GM12873 (cell line): Measurements from ENCODE around the gene ING2.

Source experiments
- TF ChIP-seq, protein P1 (sequence below): IDR thresholded peaks from 2 replicates; pipeline ENCODE4 v1.5.1; 2012; ENCODE audit warnings: low read depth, mild to moderate bottlenecking, moderate library complexity, low read length, control low read depth; ENCODE audit not compliant: insufficient read depth; ENCODE audit errors: missing control alignments

The ING2 gene

DNA sequence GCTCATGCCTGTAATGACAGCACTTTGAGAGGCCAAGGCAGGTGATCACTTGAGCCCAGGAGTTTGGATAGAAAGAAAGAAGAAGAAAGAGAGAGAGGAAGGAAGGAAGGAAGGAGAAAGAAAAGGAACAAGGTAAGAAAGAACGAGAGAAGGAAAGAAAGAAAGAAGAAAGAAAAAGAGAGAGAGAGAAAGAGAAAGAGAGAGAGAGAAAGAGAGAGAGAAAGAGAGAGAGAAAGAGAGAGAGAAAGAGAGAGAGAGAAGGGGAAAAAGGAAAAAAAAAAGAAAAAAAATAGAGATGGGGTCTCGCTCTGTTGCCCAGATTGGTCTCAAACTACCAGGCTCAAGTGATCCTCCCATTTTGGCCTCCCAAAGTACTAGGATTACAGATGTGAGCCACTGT, 22.5 kb downstream of the ING2 start:
- TF ChIP-seq, protein P1, sequence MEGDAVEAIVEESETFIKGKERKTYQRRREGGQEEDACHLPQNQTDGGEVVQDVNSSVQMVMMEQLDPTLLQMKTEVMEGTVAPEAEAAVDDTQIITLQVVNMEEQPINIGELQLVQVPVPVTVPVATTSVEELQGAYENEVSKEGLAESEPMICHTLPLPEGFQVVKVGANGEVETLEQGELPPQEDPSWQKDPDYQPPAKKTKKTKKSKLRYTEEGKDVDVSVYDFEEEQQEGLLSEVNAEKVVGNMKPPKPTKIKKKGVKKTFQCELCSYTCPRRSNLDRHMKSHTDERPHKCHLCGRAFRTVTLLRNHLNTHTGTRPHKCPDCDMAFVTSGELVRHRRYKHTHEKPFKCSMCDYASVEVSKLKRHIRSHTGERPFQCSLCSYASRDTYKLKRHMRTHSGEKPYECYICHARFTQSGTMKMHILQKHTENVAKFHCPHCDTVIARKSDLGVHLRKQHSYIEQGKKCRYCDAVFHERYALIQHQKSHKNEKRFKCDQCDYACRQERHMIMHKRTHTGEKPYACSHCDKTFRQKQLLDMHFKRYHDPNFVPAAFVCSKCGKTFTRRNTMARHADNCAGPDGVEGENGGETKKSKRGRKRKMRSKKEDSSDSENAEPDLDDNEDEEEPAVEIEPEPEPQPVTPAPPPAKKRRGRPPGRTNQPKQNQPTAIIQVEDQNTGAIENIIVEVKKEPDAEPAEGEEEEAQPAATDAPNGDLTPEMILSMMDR, result no peak

DNA sequence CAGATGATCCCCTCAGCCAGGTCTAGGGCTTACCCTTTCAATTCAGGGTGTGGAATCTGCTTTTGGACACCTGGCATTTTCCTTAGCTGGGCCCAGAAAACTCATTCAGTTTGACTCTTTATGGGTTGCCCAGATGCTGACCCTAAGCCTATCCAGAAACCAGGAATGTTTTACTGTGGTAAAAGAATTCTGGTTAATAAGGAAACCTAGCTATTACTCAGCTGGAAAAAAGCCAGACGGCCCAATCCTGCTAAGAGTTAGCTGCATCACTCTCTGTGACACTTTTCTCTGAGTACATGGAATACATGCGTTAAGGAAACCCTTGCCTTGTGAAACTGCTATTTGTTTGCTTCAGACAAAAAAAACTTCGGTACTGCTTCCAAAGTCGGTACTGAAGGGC, 28.0 kb downstream of the ING2 start:
- TF ChIP-seq, protein P1, result no peak

DNA sequence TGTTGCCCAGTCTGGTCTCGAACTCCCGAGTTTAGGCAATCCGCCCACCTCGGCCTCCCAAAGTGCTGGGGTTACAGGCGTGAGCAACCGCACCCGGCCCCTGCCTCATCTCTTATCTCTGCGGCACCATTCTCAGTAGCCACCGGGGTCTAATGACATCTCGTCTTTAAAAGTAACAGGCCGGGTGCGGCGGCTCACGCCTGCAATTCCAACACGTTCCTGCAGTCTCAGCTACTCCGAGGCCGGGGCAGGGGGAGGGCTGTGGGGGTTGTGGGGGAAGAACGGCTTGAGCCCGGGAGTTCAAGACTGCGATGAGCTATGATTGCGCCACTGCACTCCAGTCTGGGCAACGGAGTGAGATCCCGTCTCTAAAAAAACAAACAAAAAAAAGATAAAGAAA, 28.8 kb downstream of the ING2 start:
- TF ChIP-seq, protein P1, result no peak

DNA sequence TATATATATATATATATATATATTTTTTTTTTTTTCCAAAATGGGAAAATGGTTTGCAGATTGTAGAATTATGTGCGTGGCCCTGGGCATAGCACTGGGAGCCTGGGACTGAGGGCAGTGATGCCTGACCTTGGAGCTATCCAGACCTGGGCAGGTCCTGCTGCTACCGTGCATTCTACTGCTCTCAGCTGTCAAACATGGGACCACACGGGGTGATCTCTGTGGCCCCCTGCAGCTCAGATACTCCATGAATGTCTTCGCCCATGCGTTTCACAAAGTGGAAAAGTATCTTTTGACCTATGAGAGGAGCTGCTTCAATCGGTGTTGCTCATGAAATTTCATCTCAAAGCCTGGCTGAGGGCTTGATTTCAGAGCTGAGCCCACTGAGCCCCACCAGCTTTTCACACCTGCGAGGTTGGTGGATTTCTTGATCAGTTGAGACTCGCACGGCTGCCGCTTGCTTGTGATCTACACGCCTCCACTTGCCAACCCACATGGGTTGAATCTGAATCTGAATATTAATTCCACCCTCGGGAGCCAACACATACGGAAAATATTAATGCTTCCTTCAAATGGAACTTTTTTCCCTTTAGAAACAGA, 35.7 kb downstream of the ING2 start:
- TF ChIP-seq, protein P1, result no peak

DNA sequence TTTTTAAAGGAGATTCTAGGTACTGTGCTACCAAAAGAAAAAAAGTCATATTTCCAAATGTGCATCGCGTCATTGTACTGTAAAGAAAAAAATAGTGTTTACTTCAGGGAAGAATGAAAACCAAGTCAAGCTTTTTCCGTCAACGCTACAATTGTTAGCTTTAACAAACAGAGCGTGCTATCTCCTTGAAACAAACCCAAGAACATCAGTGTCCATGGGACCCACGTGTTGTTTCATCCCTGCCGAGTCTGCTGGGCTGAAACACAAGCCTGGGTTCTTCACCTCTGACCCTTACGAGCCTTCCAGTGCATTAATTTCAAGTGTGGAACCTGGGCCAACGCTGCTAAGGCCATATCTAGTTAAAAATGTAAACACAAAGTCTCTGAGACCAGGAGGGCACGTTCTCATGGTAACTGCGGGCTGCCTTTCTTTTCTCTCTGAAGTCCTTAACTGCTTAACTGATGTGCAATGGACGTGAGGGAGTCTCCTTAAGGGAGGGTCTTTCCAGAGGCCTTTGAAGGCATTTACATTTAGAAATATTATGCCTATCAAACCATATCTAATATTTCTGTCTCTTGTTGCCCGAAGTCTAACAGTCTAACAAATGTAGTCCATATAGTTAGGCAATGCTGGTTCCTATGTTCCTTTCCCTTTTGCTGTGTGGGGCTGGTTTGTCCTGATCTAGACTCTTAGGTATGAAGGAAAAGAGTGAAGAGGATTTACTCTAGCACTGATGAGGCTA, 36.3 kb downstream of the ING2 start:
- TF ChIP-seq, protein P1, result no peak

DNA sequence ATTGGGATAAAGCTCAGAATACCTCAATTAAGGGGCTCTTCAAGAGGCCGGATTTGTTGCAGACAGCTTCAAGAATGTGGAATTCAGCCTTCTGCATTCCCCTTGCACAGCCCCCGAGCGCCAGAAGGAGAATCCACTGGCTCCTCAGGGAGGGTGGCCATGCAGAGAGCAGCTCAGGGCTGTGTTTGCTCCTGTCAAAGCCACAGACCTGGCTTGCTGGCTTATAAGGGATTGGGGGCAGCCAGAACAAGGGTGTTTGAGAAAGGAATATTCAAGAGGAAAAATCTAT, 36.8 kb downstream of the ING2 start:
- TF ChIP-seq, protein P1, result no peak

DNA sequence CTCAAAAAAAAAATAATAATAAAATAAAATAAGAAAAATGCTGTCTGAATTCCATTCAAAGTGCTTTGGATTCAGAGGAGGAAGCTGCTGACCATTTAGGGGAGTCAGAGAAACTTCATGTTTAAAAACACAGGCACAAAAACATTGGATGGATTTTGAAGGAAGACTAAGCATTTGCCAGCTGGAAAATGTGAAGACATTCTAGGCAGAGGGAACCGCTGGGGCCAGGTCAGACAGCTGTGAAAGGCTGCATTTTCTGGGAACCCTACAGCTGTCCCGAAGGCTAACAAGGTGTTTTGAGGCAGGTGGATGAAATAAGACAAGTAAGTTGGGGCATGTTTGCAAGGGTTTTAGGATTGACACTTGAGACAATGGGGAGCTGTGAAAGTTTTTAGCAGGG, 38.6 kb downstream of the ING2 start:
- TF ChIP-seq, protein P1, result no peak

DNA sequence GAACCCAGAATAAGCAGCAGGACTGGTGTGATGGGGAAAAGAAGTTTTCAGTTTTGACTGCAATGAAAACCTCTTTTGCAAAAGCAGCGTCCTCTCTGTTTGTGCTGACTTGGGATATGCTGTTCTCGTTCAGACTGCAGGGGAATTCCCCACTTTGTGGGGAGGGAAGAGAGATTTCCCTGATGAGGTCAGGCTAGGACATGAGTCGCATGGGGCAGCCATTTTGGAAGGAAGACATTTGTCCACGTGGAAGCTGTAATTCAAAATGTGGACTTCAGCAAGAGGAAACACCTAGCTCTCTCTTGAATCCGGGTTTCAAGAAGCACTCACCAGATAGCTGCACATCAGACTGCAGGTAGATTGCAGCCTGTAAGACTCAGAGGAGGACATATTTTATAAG, 39.3 kb downstream of the ING2 start:
- TF ChIP-seq, protein P1, result no peak
